GM12878 (cell line): ENCODE results near the gene TMED5. TPM values are rescaled to one million over a fixed set of nuclear protein-coding genes. Genes with fewer than 3 reads are reported as not detected.

Experiments
- ATAC-seq: fragments of 200-7000 bp; cut with Tn5 transposase; 3 replicates; pipeline ENCODE4 v1.9.1; 2020; ENCODE audit warnings: mild to moderate bottlenecking, moderate library complexity
- BruUV-seq: library from RNA; stranded (reverse); fragments of 400-500 nt; replicated peaks from 2 replicates; lab custom pipeline; 2021; lab: Mats Ljungman, UMichigan
- CTCF ChIA-PET: fragments of 300-600 bp; sonication (Branson Sonifier 250); formaldehyde crosslinking; extraction: SDS; loops from one replicate; lab custom pipeline; 2021; ENCODE audit warnings: inconsistent platforms; lab: Yijun Ruan, JAX
- POLR2A ChIA-PET: fragments of 350-600 bp; formaldehyde crosslinking; extraction: SDS; loops from one replicate; lab custom pipeline; 2021; ENCODE audit warnings: inconsistent platforms; lab: Charles Lee
- RAD21 ChIA-PET: fragments of 300-600 bp; sonication (Branson Sonifier 250); formaldehyde crosslinking; loops from one replicate; lab custom pipeline; 2023; ENCODE audit warnings: antibody characterized with exemption; ENCODE audit not compliant: unreplicated experiment; lab: Charles Lee
- SMC1A ChIA-PET: fragments of 300-600 bp; sonication (Branson Sonifier 250); formaldehyde crosslinking; loops from one replicate; lab custom pipeline; 2023; ENCODE audit not compliant: unreplicated experiment, uncharacterized antibody; lab: Charles Lee
- DNase-seq: peaks from one replicate; pipeline ENCODE4 v3.0.0-alpha.2; 2011; ENCODE audit warnings: low read depth, low spot score
- FAIRE-seq: peaks from 3 replicates; lab custom pipeline; 2011; peaks lifted over from hg19 to GRCh38; lab: Jason Lieb, UNC
- H2AFZ ChIP-seq: 2 replicates; pipeline ENCODE4 v1.6.0; 2011; ENCODE audit warnings: low read depth, low read length, control low read depth; ENCODE audit not compliant: control insufficient read depth
- H3K27ac ChIP-seq: 2 replicates; pipeline ENCODE4 v1.5.1; 2011; ENCODE audit warnings: control low read depth; ENCODE audit not compliant: control insufficient read depth, insufficient read depth
- H3K27me3 ChIP-seq, 2 experiments: replicated peaks in 1 of 2; 2 replicates each; pipeline versions ENCODE4 v1.6.0 to v1.6.1; 2011; ENCODE audit warnings: low read length in 1 of 2; ENCODE audit not compliant: control insufficient read depth in 2 of 2, insufficient read depth in 2 of 2
- H3K36me3 ChIP-seq, 2 experiments: 2 replicates each; pipeline ENCODE4 v1.5.1; 2011; ENCODE audit warnings: low read length in 1 of 2; ENCODE audit not compliant: control insufficient read depth in 2 of 2, insufficient read depth in 2 of 2
- H3K4me1 ChIP-seq: 2 replicates; pipeline ENCODE4 v1.6.1; 2011; ENCODE audit warnings: mild to moderate bottlenecking, low read length, moderate library complexity, mixed read lengths; ENCODE audit not compliant: control insufficient read depth, insufficient read depth
- H3K4me2 ChIP-seq: 2 replicates; pipeline ENCODE4 v1.6.0; 2011; ENCODE audit warnings: control low read depth; ENCODE audit not compliant: control insufficient read depth, insufficient read depth
- H3K4me3 ChIP-seq: fragments of 200-600 bp; sonication (generic); 2 replicates; pipeline ENCODE4 v1.5.1; 2016
- H3K79me2 ChIP-seq: 2 replicates; pipeline ENCODE4 v1.6.0; 2011; ENCODE audit warnings: low read length; ENCODE audit not compliant: control insufficient read depth, insufficient read depth
- H3K9ac ChIP-seq: 2 replicates; pipeline ENCODE4 v1.8.0; 2011; ENCODE audit warnings: low read length, control low read depth, mixed read lengths; ENCODE audit not compliant: control insufficient read depth, insufficient read depth
- H3K9me3 ChIP-seq: replicated peaks from 3 replicates; pipeline ENCODE4 v1.5.1; 2011; ENCODE audit warnings: mild to moderate bottlenecking, low read length; ENCODE audit not compliant: control insufficient read depth, insufficient read depth
- H4K20me1 ChIP-seq: 2 replicates; pipeline ENCODE4 v1.6.0; 2011; ENCODE audit not compliant: control insufficient read depth, insufficient read depth
- BACH1 ChIP-seq: fragments of 450-650 bp; IDR thresholded peaks from 2 replicates; pipeline ENCODE4 v1.6.1; 2017; ENCODE audit warnings: mild to moderate bottlenecking, borderline replicate concordance
- CEBPZ ChIP-seq: fragments of 150-350 bp; IDR thresholded peaks from 2 replicates; pipeline ENCODE4 v1.6.1; 2016; ENCODE audit warnings: low read depth, low read length
- CHD1 ChIP-seq: IDR thresholded peaks from 2 replicates; pipeline ENCODE4 v1.6.1; 2012; ENCODE audit warnings: low read depth, low read length, improper control_type of control experiment
- DPF2 ChIP-seq: fragments of 450-650 bp; IDR thresholded peaks from 2 replicates; pipeline ENCODE4 v1.6.1; 2017; ENCODE audit warnings: mild to moderate bottlenecking
- FOS ChIP-seq: IDR thresholded peaks from 3 replicates; pipeline ENCODE4 v1.6.1; 2011; ENCODE audit warnings: borderline replicate concordance; ENCODE audit not compliant: insufficient read length; ENCODE audit errors: extremely low read depth
- JUNB ChIP-seq: IDR thresholded peaks from 2 replicates; pipeline ENCODE4 v1.6.1; 2016; ENCODE audit warnings: antibody characterized with exemption, mild to moderate bottlenecking
- KDM1A ChIP-seq: fragments of 200-600 bp; sonication (generic); IDR thresholded peaks from 2 replicates; pipeline ENCODE4 v1.6.1; 2016; ENCODE audit warnings: borderline replicate concordance
- MLLT1 ChIP-seq: fragments of 450-650 bp; IDR thresholded peaks from 2 replicates; pipeline ENCODE4 v1.6.1; 2016; ENCODE audit warnings: mild to moderate bottlenecking
- MTA2 ChIP-seq: fragments of 450-650 bp; IDR thresholded peaks from 2 replicates; pipeline ENCODE4 v1.6.1; 2016; ENCODE audit warnings: low read depth, mild to moderate bottlenecking, moderate library complexity
- NR2F1 ChIP-seq: fragments of 450-650 bp; conservative IDR thresholded peaks from 2 replicates; pipeline ENCODE4 v1.6.1; 2017; ENCODE audit warnings: mild to moderate bottlenecking
- PML ChIP-seq: IDR thresholded peaks from 2 replicates; pipeline ENCODE4 v1.6.1; 2012; ENCODE audit warnings: low read length, inconsistent platforms
- POLR2AphosphoS2 ChIP-seq: IDR thresholded peaks from 2 replicates; pipeline ENCODE4 v1.6.1; 2011; ENCODE audit warnings: low read depth, mild to moderate bottlenecking, low read length, improper control_type of control experiment, moderate library complexity
- RFX5 ChIP-seq: IDR thresholded peaks from 2 replicates; pipeline ENCODE4 v1.6.1; 2011; ENCODE audit warnings: low read depth, low read length, improper control_type of control experiment
- TCF7 ChIP-seq: IDR thresholded peaks from 2 replicates; pipeline ENCODE4 v1.6.1; 2014; ENCODE audit warnings: antibody characterized with exemption, borderline replicate concordance
- ZNF217 ChIP-seq: fragments of 450-650 bp; IDR thresholded peaks from 2 replicates; pipeline ENCODE4 v1.6.1; 2017; ENCODE audit warnings: antibody characterized with exemption, mild to moderate bottlenecking
- ZNF384 ChIP-seq: IDR thresholded peaks from 2 replicates; pipeline ENCODE4 v1.6.1; 2012; ENCODE audit warnings: low read depth, mild to moderate bottlenecking, low read length, improper control_type of control experiment, borderline replicate concordance
- ZZZ3 ChIP-seq: IDR thresholded peaks from 2 replicates; pipeline ENCODE4 v1.6.1; 2011; ENCODE audit warnings: low read depth; ENCODE audit not compliant: control insufficient read depth, insufficient read length
- WGBS: methylation state at CpG from one replicate; pipeline ENCODE4 v1.1.6; 2016; ENCODE audit warnings: low lambda C conversion rate; ENCODE audit not compliant: insufficient replicate concordance, insufficient coverage; ENCODE audit errors: missing lambda C conversion rate; 5-methylcytosine and 5-hydroxymethylcytosine counted together
- in situ Hi-C: fragments of 300-500 bp; cut with MboI; formaldehyde crosslinking; loops from 9 replicates; pipeline ENCODE4 v1.14.3; 2018; ENCODE audit warnings: mixed read lengths
- intact Hi-C: fragments of 100-400 bp; cut with micrococcal nuclease; formaldehyde crosslinking; loops from one replicate; pipeline ENCODE4 v1.14.2; 2022; ENCODE audit not compliant: unreplicated experiment
- polyA plus RNA-seq, 11 experiments: library from polyadenylated mRNA; depleted of rRNA in 4 of 11; unstranded in 6 of 11; stranded (reverse) in 5 of 11; fragments of >200 nt; fragmentation: Nextera tagmentation in 4 of 11; fragmentation: Illumina TruSeq in 1 of 11; extraction: Ambion mirVana in 4 of 11; extraction: Trizol in 1 of 11; gene quantifications; 1 replicate in 1 of 11; 2 replicates in 10 of 11; pipeline versions ENCODE4 v1.2.1 to v1.2.3, GENCODE V29; 2011 to 2016; ENCODE audit warnings: inconsistent platforms in 2 of 11, missing spikeins in 2 of 11, low read depth in 1 of 11
- total RNA-seq, 4 experiments: library from RNA; depleted of rRNA in 3 of 4; stranded (reverse); fragments of >200 nt in 3 of 4; fragmentation: Illumina TruSeq in 1 of 4; extraction: Trizol in 1 of 4; gene quantifications; 2 replicates each; pipeline versions ENCODE4 v1.2.1 to v1.2.3, GENCODE V29; 2013 to 2021

TMED5 gene
- total and polyA plus RNA-seq, 10 of the 15 experiments (the other 5 are each of a cell fraction or from before 2014, with no cell fraction given): 18.5 to 80.6 (median 54.0) TPM

GRCh38 chr1:93223023-93223675 lies 42.9 kb upstream of the TMED5 start:
- BruUV-seq: no TSS peak
- Histone ChIP-seq H3K27me3 (no peaks in the 10 kb centered on the region), H3K4me3 (no peak overlapping the region), H3K4me1 (peaks cover 4% of the 10 kb centered on the region; the same call in 1 of the 2 replicates), H3K4me2 (no peak overlapping the region), H3K9ac (no peak overlapping the region), H3K9me3 (peaks cover 2% of the 10 kb centered on the region; the same call in 2 of the 3 replicates), H4K20me1 (no peaks in the 10 kb centered on the region), H2AFZ (no peak overlapping the region), H3K36me3 (peaks cover 2 to 4% of the 10 kb centered on the region in 2 experiments), H3K27ac (no peak overlapping the region), H3K79me2 (no peaks in the 10 kb centered on the region)
- POLR2A ChIA-PET: interaction anchor here (0.6 to 1.2 kb wide), 2 partner anchors 11 to 137 kb away, joined by 3 to 5 read pairs; no protein-coding TSS in a partner anchor
- SMC1A ChIA-PET: interaction anchor here (0.6 to 2.1 kb wide), 6 partner anchors 8 to 209 kb away, joined by 3 to 5 read pairs (median 4); no protein-coding TSS in a partner anchor
- TF ChIP-seq JUNB: no peak
- no peak for TF ChIP-seq PML
- TF ChIP-seq MTA2: no peak
- TF ChIP-seq DPF2: no peak
- no peak for TF ChIP-seq MLLT1
- TF ChIP-seq BACH1: no peak
- no peak for TF ChIP-seq CEBPZ
- TF ChIP-seq TCF7: no peak
- TF ChIP-seq NR2F1: no peak
- TF ChIP-seq FOS: no peak
- TF ChIP-seq POLR2AphosphoS2: no peak
- no peak for TF ChIP-seq ZNF217
- no peak for TF ChIP-seq KDM1A
- no peak for TF ChIP-seq ZNF384
- no peak for TF ChIP-seq CHD1
- TF ChIP-seq RFX5: no peak
- TF ChIP-seq ZZZ3: no peak
- RAD21 ChIA-PET: interaction anchor here (0.9 to 1.2 kb wide), 2 partner anchors 142 to 143 kb away, joined by 3 to 5 read pairs; no protein-coding TSS in a partner anchor
- 73% methylated on average over 2 of the region's 2 CpGs for WGBS
- no peak for FAIRE-seq
- no peak for DNase-seq
- in situ Hi-C loops: no loop called here
- intact Hi-C loops: no loop called here
- CTCF ChIA-PET: interaction anchor here (0.6 to 1.6 kb wide), 5 partner anchors 29 to 621 kb away, joined by 3 to 6 read pairs (median 3); partner anchors contain the start of gene MTF2
- ATAC-seq: no peak
